GM18861 (cell line): ENCODE data around the gene AHCTF1.
A peak's percentile ranks its signal among the peaks of the same experiment; 100 is the strongest.

ENCODE experiments used
- ATAC-seq: cut with Tn5 transposase; IDR thresholded peaks from one replicate; pipeline ENCODE4 v1.9.1; 2021; ENCODE audit not compliant: unreplicated experiment

Gene AHCTF1

DNA sequence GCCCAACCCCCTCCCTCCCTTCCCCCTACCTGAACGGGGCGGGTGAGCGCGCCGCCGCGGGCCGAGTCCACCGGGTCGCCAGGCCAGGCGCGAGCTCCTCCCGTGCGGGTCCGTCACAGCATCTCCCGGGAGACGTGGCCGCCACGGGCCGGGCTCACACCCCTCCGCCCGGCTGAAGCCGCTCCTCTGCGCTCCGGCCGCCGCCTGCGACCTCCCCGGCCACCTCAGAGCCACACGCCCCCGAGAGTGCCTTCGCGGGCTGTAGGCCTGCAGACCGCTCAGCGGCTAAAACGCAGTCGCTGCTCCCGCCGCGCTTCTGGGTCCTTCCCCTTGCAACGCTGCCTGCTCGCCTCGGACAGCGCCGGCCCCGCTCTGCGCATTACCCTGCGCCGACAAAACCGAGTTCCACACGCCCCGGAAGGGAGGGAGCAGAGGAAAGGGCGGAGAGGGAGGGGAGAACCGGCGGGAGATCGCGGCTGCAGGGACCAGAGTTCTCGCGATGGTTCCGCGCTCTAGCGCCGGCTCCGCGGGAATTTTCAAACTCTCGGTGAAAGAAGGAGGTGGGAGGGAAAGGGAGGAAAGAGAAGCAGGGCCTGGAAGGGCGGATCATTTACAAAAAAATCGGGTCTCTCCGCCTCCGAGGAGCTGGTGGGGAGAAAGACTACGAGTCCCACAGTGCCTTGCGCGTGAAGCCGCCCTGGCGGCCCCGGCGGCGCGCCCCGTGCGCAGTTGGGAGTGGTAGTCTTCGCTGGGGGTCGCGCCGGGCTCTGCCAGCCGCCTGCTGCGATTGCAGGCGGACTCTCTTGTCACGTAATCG lies at the start of gene AHCTF1:
Gene AHCTF1 (minus strand): TSS at position 400 of the 817 bp plus-strand sequence. CDS start 13,578 bp downstream, outside the sequence.
- ATAC-seq = peak; percentile 82

DNA sequence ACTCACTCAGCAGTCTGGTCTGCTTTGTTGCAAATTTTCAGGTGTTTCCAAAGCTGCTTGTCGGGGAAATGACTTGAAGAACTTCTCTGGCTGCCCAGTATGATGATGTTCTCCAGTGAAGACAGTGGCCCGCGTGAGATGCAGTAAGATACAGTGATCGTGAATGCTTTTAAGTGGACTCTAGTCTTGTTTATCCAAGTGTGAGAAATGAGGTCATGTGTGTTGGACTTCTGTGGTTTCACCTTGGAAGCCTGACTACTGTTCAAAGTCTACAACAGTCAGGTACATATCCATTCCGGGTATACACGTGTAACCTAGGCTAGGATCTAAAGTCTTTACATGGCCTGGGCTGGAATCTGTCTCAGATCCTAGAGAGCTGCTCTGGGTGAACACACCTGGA lies 47.0 kb upstream of the AHCTF1 start:
- no peak for ATAC-seq

DNA sequence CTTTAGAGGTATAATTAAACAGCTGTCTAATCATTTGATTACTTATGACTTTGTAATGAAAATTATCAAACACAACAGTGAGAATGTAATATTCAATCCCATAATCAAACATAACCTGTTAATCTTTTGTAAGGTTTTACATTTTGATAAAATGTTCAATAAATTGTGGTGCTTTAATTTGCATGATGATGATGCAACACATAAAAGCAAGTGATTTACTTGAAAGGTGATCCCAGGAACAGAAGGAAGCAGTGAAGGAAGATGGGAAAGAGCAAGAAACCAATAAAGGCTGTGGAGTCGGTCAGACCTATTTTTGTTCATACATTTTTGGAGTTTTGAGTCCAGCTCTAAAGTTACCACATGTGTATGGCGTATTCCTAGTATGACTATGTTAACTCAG lies 46.5 kb upstream of the AHCTF1 start:
- no peak for ATAC-seq

DNA sequence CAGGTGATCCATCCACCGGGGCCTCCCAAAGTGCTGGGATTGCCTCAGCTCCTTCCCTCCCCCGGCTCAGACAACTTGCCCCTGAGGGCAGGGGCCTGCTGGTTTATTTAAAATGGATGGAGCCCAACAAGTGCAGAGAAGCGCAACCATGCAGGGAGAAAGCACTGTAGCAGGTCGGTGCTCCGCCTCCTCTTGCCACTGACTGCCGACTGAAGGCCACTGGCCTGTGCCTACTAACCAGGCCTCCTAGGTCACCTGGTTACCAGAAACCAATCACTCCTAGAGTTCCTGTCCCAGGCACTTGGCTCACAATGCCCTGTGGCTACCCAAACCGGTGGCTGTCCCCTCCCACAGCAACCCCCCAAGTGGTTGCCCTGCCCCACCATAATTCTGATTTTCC lies 40.2 kb upstream of the AHCTF1 start:
- ATAC-seq = no peak

DNA sequence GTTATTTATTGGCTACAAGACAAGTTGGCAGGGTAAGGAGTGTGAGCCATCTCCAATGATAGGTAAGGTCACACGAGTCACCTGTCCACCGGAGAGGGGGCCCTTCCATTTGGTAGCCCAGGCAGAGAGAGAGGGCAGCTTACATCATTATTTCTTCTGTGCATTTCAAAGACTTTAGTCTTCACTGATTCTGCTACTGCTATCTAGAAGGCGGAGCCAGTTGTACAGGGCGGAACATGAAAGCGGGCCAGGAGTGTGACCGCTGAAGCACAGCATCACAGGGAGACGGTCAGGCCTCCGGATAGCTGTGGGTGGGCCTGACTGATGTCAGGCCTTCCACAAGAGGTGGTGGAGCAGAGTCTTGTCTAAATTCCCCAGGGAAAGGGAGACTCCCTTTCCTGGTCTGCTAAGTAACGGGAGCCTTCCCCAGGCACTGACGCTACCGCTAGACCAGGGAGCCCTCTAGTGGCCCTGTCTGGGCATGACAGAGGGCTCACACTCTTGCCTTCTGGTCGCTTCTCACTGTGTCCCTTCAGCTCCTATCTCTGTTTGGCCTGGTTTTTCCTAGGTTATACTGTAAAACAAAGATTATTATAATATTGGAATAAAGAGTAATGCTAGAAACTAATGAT lies 39.5 kb upstream of the AHCTF1 start:
- no peak for ATAC-seq

DNA sequence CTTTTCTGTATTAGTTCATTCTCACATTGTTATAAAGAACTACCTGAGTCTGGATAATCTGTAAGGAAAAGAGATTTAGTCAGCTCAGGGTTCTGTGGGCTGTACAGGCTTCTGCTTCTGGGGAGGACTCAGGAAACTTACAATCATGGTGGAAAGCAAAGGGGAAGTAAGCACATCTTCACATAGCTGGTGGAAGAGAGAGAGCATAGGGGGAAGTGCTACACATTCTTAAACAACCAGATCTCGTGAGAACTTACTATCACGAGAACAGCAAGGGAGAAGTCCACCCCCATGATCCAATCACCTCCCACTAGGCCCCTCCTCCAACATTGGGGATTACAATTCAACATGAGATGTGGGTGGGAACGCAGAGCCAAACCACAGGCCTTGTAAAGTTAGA lies 37.9 kb upstream of the AHCTF1 start:
- ATAC-seq = no peak

DNA sequence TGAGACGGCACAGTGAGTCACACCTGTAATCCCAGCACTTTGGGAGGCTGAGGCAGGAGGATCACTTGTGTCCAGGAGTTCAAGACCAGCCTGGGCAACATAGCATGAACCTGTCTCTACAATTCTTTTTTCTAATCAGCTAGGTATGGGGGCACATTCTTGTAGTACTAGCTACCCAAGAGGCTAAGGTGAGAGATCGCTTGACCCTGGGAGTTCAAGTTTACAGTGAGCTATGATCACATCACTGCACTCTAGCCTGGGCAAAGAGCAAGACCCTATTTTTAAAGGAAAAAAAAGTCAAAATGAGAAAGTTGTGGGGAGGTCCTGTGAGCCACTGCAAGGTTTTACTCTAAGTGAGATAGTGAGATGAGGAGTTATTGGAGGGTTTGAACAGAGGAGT lies 34.8 kb upstream of the AHCTF1 start:
- ATAC-seq = no peak

- peak; percentile 46 for ATAC-seq
Observed at GRCh38 chr1:246959944-246960693, 28.4 kb upstream of the AHCTF1 start.

DNA sequence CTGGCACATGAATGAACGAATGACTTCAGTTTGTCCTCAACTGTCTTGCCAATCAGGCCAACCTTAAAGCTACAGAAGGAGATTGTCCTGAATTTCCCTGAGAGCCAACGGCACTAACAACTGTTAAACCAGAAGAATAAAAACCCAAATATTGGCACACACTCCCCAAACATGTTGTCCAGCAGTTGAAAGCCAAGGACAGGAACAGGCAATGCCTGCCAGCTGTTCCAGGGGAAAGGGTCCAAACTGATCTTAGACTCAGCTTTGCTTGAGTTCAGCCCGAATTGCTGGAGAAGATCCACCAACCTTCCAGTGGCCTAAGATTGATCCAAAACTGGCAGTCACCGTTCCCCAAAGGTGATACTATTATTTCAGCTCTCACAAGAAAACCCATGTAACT lies 22.4 kb upstream of the AHCTF1 start:
- ATAC-seq = no peak

GRCh38 chr1:246951413-246951812 lies 19.7 kb upstream of the AHCTF1 start:
- ATAC-seq = no peak

DNA sequence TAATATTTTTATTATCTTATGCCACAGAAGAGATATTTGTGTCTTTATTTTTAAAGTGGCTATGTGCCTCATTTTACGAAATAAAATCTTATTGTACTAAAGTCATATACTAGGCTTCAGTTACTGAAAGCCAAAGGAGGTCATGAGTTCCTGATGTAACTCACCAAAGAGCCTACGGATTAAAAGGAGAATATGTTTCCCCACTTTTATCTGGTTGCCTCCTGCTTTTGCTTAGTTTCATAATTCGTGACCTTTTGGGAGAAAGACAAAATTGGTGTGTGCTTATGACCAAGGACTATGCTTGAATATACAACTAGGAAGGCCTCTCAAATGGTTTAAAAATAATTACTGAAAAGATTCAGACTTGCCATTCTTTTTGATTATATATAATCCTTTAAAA lies 18.2 kb upstream of the AHCTF1 start:
- no peak for ATAC-seq

- no peak for ATAC-seq
Observed at GRCh38 chr1:246947255-246947654, 15.5 kb upstream of the AHCTF1 start.

GRCh38 chr1:246946366-246946765 lies 14.6 kb upstream of the AHCTF1 start:
- no peak for ATAC-seq

DNA sequence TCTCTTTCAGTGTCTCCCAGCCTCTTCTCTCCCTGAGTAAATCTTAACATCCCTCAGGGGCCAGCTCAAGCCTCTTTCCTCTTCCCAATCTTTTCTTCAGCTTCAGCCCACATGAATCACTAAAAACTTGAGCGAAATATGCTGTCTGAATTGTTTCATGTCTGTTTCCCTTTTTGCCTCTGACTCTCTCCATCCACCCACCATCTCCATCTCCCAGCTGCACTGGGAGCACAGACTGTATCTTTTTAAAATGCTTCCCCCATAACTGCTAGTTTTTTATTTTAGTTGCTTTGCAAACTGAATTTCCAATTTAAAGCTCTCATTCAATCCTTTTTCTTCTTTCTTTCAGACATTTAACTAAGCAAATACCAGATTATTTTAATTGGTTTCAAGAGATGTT lies 3.0 kb upstream of the AHCTF1 start:
- no peak for ATAC-seq

DNA sequence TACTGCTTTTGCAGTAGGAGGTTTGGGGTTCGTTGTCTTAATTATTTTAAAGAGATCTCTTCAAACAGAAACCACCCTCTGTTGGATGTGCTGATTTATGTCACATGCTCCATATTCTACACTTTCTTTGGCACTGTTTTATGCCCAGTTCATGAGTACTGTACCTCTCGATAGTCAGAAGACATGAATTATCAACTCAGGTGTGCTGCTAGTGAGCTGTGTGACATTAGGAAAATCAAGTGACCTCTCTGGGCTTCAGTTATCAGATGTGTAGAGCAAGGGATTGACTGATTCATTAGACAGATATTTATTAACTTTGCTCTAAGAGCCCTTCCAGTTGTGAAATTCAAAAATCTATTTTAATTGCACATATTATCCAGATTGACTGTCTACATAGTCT lies 2.1 kb upstream of the AHCTF1 start:
- ATAC-seq = no peak

DNA sequence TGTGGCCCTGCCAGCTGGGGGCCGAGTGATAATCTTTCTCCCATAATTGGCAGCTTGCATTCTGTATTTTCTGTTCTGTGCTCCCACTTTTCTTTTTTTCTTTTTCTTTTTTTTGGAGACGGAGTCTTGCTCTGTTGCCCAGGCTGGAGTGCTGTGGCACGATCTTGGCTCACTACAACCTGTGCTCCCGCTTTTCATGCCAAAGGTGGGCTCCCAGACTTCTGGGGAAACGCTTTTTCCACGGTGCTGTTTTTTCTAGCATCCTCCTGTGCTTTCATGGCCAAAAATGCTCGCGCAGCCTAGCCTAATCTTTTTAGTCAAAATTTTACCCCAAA lies 585 bp upstream of the AHCTF1 start:
- no peak for ATAC-seq

- ATAC-seq = peak; percentile 11
Observed at GRCh38 chr1:246930830-246931548, 759 bp downstream of the AHCTF1 start.

DNA sequence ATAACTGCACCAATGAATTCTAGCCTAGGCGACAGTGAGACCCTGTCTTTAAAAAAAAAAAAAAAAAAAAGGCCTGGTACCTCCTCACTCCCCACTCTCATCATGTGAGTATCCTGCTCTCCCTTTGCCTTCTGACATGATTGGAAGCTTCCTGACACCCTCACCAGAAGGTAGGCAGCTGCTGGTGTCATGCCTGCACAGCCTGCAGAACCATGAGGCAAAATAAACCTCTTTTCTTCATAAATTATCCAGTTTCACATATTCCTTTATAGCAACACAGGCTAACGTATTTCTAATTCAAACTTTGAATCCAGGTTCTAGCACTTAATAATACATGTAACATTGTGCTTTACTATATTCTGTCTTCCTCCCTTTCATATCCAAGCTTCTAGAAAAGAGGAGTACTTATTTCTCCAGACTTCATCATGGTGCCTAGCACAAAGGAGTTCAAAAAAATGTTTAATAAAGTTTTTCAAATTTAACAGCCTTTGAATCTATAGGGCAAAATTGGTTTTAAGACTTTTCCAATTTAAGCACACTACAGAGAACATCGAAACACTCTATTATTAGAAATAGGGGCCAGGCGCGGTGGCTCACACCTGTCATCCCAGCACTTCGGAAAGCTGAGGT lies 5.6 kb downstream of the AHCTF1 start:
- ATAC-seq = no peak

- no peak for ATAC-seq
Observed at GRCh38 chr1:246923900-246924299, 7.8 kb downstream of the AHCTF1 start.

- ATAC-seq = no peak
Observed at GRCh38 chr1:246923482-246923881, 8.3 kb downstream of the AHCTF1 start.

GRCh38 chr1:246921481-246921880 lies 10.3 kb downstream of the AHCTF1 start:
- no peak for ATAC-seq
